A549 (cell line): ENCODE data around the gene NFILZ. TPM values are rescaled to one million over a fixed set of nuclear protein-coding genes. Genes with fewer than 3 reads are reported as not detected.
A peak's percentile ranks its signal among the peaks of the same experiment; 100 is the strongest.

Source experiments
- ATAC-seq, 2 experiments: fragments of 200-7000 bp in 1 of 2; fragments of >200 bp in 1 of 2; cut with Nextera tagmentation in 1 of 2; cut with Tn5 transposase in 1 of 2; 3 replicates each; pipeline versions ENCODE4 v1.8.0 to v1.9.1; 2018 to 2020; ENCODE audit warnings: mild to moderate bottlenecking in 1 of 2, moderate library complexity in 1 of 2
- CTCF ChIA-PET: fragments of 300-600 bp; sonication (Branson Sonifier 250); formaldehyde crosslinking; extraction: SDS; loops from one replicate; lab custom pipeline; 2021; ENCODE audit warnings: antibody characterized with exemption, inconsistent platforms; lab: Yijun Ruan, JAX
- POLR2A ChIA-PET: fragments of 350-600 bp; formaldehyde crosslinking; extraction: SDS; loops from one replicate; lab custom pipeline; 2021; ENCODE audit warnings: antibody characterized with exemption, inconsistent platforms; lab: Yijun Ruan, JAX
- DNase-seq, 2 experiments: peaks; one replicate each; pipeline versions ENCODE4 v3.0.0 to v3.0.0-alpha.2; 2011 to 2016; ENCODE audit warnings: low read depth in 1 of 2, low spot score in 1 of 2
- FAIRE-seq: peaks from 2 replicates; lab custom pipeline; 2011; peaks lifted over from hg19 to GRCh38; lab: Jason Lieb, UNC
- H3K27ac ChIP-seq, 2 experiments: fragments of >200 bp; sonication (Bioruptor Twin); formaldehyde crosslinking; 3 replicates each; pipeline ENCODE4 v1.5.1; 2016 to 2017
- H3K4me1 ChIP-seq: fragments of >200 bp; sonication (Bioruptor Twin); formaldehyde crosslinking; 3 replicates; pipeline ENCODE4 v1.6.1; 2016
- H3K4me2 ChIP-seq: fragments of >200 bp; sonication (Bioruptor Twin); formaldehyde crosslinking; 3 replicates; pipeline ENCODE4 v1.6.1; 2016
- H3K4me3 ChIP-seq: fragments of >200 bp; sonication (Bioruptor Twin); formaldehyde crosslinking; 3 replicates; pipeline ENCODE4 v1.5.1; 2016
- H3K9me3 ChIP-seq: fragments of >200 bp; sonication (Bioruptor Twin); formaldehyde crosslinking; 3 replicates; pipeline ENCODE4 v1.6.1; 2016
- CBX2 ChIP-seq: fragments of 200-600 bp; sonication (generic); IDR thresholded peaks from 2 replicates; pipeline ENCODE4 v1.6.1; 2016; ENCODE audit warnings: low read depth, mild to moderate bottlenecking, borderline replicate concordance
- CBX8 ChIP-seq: fragments of 200-600 bp; sonication (generic); IDR thresholded peaks from 2 replicates; pipeline ENCODE4 v1.6.1; 2016
- EHF ChIP-seq: fragments of 250-450 bp; sonication (Bioruptor Pico); IDR thresholded peaks from 2 replicates; pipeline ENCODE4 v1.5.0; 2020; ENCODE audit warnings: mild to moderate bottlenecking
- ESRRA ChIP-seq: fragments of 150-350 bp; IDR thresholded peaks from 2 replicates; pipeline ENCODE4 v1.6.1; 2014; ENCODE audit warnings: mild to moderate bottlenecking, low read length, borderline replicate concordance
- FOXS1 ChIP-seq: fragments of 250-450 bp; sonication (Bioruptor Pico); IDR thresholded peaks from 2 replicates; pipeline ENCODE4 v1.5.0; 2020; ENCODE audit warnings: mild to moderate bottlenecking, moderate library complexity
- GATA3 ChIP-seq: IDR thresholded peaks from 2 replicates; pipeline ENCODE4 v1.6.1; 2012; ENCODE audit warnings: borderline replicate concordance
- HDAC2 ChIP-seq: fragments of 200-600 bp; sonication (generic); IDR thresholded peaks from 2 replicates; pipeline ENCODE4 v1.6.1; 2016
- HOXA7 ChIP-seq: fragments of 250-450 bp; sonication (Bioruptor Pico); IDR thresholded peaks from 2 replicates; pipeline ENCODE4 v1.5.0; 2020; ENCODE audit warnings: mild to moderate bottlenecking, moderate library complexity
- JUN ChIP-seq, 2 experiments: fragments of >200 bp; sonication (Bioruptor Twin); formaldehyde crosslinking; IDR thresholded peaks; 2 replicates in 1 of 2; 3 replicates in 1 of 2; pipeline ENCODE4 v1.6.1; 2016 to 2017
- KDM5A ChIP-seq: fragments of 200-600 bp; sonication (generic); IDR thresholded peaks from 2 replicates; pipeline ENCODE4 v1.6.1; 2016; ENCODE audit warnings: antibody characterized with exemption, mild to moderate bottlenecking
- MYC ChIP-seq: IDR thresholded peaks from 2 replicates; pipeline ENCODE4 v1.6.1; 2012; ENCODE audit warnings: mild to moderate bottlenecking, inconsistent platforms, low read length, improper control_type of control experiment, borderline replicate concordance
- NFE2L2 ChIP-seq: fragments of 150-350 bp; conservative IDR thresholded peaks from 2 replicates; pipeline ENCODE4 v1.6.1; 2014; ENCODE audit warnings: low read length
- NR3C1 ChIP-seq: fragments of >200 bp; sonication (Bioruptor Twin); formaldehyde crosslinking; IDR thresholded peaks from 3 replicates; pipeline ENCODE4 v1.6.1; 2017
- PBX3 ChIP-seq: IDR thresholded peaks from 2 replicates; pipeline ENCODE4 v1.6.1; 2012
- POLR2A ChIP-seq: IDR thresholded peaks from 2 replicates; pipeline ENCODE4 v1.6.1; 2012; ENCODE audit warnings: mild to moderate bottlenecking, low read length
- RAD21 ChIP-seq, 2 experiments: fragments of >200 bp in 1 of 2; sonication (Bioruptor Twin) in 1 of 2; formaldehyde crosslinking in 1 of 2; IDR thresholded peaks in 1 of 2; conservative IDR thresholded peaks in 1 of 2; 2 replicates in 1 of 2; 3 replicates in 1 of 2; pipeline ENCODE4 v1.6.1; 2012 to 2018; ENCODE audit warnings: inconsistent platforms in 1 of 2
- ZC3H11A ChIP-seq: fragments of 450-650 bp; IDR thresholded peaks from 2 replicates; pipeline ENCODE4 v1.6.1; 2014; ENCODE audit warnings: antibody characterized with exemption, mild to moderate bottlenecking
- ZNF302 ChIP-seq: fragments of 250-450 bp; sonication (Bioruptor Pico); IDR thresholded peaks from 2 replicates; pipeline ENCODE4 v1.9.0; 2021; ENCODE audit warnings: inconsistent platforms, mild to moderate bottlenecking, moderate library complexity
- WGBS: methylation state at CpG from one replicate; pipeline ENCODE4 v1.1.6; 2017; ENCODE audit errors: missing lambda C conversion rate; 5-methylcytosine and 5-hydroxymethylcytosine counted together
- polyA plus RNA-seq, 4 experiments: library from polyadenylated mRNA; depleted of rRNA in 3 of 4; stranded (reverse); fragments of >200 nt; fragmentation: RNase III in 1 of 4; extraction: RNeasy Plus Mini Kit Qiagen cat#74134 plus additional on column Dnase treatment in 1 of 4; gene quantifications; 2 replicates in 3 of 4; 3 replicates in 1 of 4; pipeline ENCODE4 v1.2.3, GENCODE V29; 2011 to 2017
- TF ChIP-seq, protein P1 (sequence below): fragments of >200 bp; sonication (Bioruptor Twin); formaldehyde crosslinking; IDR thresholded peaks from 2 replicates; pipeline ENCODE4 v1.6.1; 2016
- TF ChIP-seq, protein P2 (sequence below): fragments of 250-450 bp; sonication (Bioruptor Pico); IDR thresholded peaks from 2 replicates; pipeline ENCODE4 v1.5.0; 2020; ENCODE audit warnings: low read depth, mild to moderate bottlenecking, moderate library complexity
- TF ChIP-seq, protein P3 (sequence below): fragments of 450-650 bp; IDR thresholded peaks from 2 replicates; pipeline ENCODE4 v1.6.1; 2014; ENCODE audit warnings: antibody characterized with exemption
- TF ChIP-seq, protein P4 (sequence below): IDR thresholded peaks from 2 replicates; pipeline ENCODE4 v1.6.1; 2012; ENCODE audit warnings: low read depth, borderline replicate concordance

NFILZ gene
- polyA plus RNA-seq, 2 of the 4 experiments (the other 2 are of a cell fraction): not detected

DNA sequence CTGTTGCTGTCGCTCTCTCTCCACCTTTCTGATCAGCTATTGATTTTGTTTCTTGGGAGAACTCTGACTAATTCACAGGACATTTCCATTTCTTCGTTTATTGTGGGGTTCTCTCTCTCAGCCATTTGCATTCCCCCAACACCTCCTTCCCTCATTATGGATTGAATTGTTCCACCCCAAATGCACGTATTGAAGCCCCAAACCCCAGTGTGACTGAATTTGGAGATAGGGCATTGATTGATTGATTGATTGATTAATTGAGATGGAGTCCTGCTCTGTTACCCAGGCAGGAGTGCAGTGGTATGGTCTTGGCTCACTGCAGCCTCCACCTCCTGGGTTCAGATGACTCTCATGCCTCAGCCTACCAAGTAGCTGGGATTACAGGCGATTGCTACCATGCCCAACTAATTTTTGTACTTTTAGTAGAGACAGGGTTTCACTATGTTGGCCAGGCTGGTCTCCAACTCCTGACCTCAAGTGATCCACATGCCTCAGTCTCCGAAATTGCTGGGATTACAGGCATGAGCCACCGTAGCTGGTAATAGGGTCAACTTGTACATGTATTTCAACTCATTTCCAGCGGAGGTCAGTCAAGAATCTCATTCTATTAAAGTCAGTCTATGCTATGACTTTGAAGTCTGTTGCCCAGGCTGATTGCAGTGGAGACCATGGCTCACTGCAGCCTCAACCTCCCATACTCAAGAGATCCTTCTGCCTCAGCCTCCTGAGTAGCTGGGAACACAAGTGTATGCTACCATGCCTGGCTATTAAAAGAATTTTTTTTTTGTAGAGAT lies 13.6 kb downstream of the NFILZ start:
- ATAC-seq (no peak), FAIRE-seq (no peak), DNase-seq (no peak)
- Histone ChIP-seq H3K4me1 (peaks cover 18% of the 10 kb centered on the region), H3K9me3 (peaks cover 21% of the 10 kb centered on the region), H3K4me2 (no peak overlapping the region), H3K27ac (peak overlapping the region in 1 of 2 experiments; percentile 98; a peak in 2 of 6 replicates), H3K4me3 (no peak overlapping the region)
- POLR2A ChIA-PET: no interaction called here
- CTCF ChIA-PET: interaction anchor here (0.5 to 2.9 kb wide), 7 partner anchors 10 to 436 kb away, joined by 3 to 9 read pairs (median 3); no protein-coding TSS in a partner anchor
- no peak for TF ChIP-seq JUN (IDR thresholded peaks at IDR 0.05)
- TF ChIP-seq MYC: no peak
- TF ChIP-seq, protein P1, sequence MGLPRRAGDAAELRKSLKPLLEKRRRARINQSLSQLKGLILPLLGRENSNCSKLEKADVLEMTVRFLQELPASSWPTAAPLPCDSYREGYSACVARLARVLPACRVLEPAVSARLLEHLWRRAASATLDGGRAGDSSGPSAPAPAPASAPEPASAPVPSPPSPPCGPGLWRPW: no peak
- TF ChIP-seq KDM5A: no peak
- no peak for TF ChIP-seq ZNF302 (CRISPR knock-in tag)
- TF ChIP-seq, protein P2, sequence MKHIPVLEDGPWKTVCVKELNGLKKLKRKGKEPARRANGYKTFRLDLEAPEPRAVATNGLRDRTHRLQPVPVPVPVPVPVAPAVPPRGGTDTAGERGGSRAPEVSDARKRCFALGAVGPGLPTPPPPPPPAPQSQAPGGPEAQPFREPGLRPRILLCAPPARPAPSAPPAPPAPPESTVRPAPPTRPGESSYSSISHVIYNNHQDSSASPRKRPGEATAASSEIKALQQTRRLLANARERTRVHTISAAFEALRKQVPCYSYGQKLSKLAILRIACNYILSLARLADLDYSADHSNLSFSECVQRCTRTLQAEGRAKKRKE: no peak
- no peak for TF ChIP-seq EHF (CRISPR knock-in tag)
- no peak for TF ChIP-seq FOXS1 (CRISPR knock-in tag)
- TF ChIP-seq NR3C1: no peak
- no peak for TF ChIP-seq HOXA7 (CRISPR knock-in tag)
- TF ChIP-seq CBX2: no peak
- WGBS: 85% methylated on average over 7 of the region's 7 CpGs

DNA sequence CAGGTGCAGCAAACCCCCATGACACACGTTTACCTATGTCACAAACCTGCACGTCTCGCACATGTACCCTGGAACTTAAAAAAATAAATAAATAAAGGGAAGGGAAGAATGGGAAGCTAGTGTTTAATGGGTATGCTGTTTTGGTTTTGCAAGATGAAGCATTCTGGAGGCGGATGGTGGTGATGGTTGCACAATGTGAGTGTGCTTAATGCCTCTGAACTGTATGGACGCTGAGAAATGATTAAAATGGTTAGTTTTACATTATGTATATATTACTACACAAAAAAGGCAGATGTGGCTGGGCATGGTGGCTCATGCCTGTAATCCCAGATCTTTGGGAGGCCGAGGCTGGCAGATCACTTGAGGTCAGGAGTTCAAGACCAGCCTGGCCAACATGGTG lies 17.8 kb downstream of the NFILZ start:
- Histone ChIP-seq H3K4me3 (no peak overlapping the region), H3K9me3 (no peaks in the 10 kb centered on the region), H3K4me2 (no peak overlapping the region), H3K27ac (0 out of 6 replicates have a peak overlapping the region, but pooled peaks of 1 of the 2 experiments have one; percentile 32), H3K4me1 (no peaks in the 10 kb centered on the region)
- DNase-seq (no peak), FAIRE-seq (no peak), ATAC-seq (no peak)
- ChIA-PET CTCF (interaction anchor here (2.0 kb wide), 1 partner anchor 33 kb away, joined by 9 read pairs; no protein-coding TSS in a partner anchor), POLR2A (no interaction called here)
- 83% methylated on average over 6 of the region's 6 CpGs for WGBS
- TF ChIP-seq ZC3H11A: no peak
- no peak for TF ChIP-seq RAD21 (conservative IDR thresholded peaks at IDR 0.05 in 1 of 2, IDR thresholded peaks at IDR 0.05 in 1 of 2)
- no peak for TF ChIP-seq FOXS1 (CRISPR knock-in tag)
- TF ChIP-seq HOXA7 (CRISPR knock-in tag): no peak
- no peak for TF ChIP-seq ESRRA
- TF ChIP-seq PBX3: no peak
- TF ChIP-seq NFE2L2: no peak
- TF ChIP-seq CBX8: no peak
- no peak for TF ChIP-seq ZNF302 (CRISPR knock-in tag)
- no peak for TF ChIP-seq MYC
- TF ChIP-seq, protein P3, sequence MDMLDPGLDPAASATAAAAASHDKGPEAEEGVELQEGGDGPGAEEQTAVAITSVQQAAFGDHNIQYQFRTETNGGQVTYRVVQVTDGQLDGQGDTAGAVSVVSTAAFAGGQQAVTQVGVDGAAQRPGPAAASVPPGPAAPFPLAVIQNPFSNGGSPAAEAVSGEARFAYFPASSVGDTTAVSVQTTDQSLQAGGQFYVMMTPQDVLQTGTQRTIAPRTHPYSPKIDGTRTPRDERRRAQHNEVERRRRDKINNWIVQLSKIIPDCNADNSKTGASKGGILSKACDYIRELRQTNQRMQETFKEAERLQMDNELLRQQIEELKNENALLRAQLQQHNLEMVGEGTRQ: no peak
- no peak for TF ChIP-seq POLR2A
- TF ChIP-seq, protein P2: no peak
- TF ChIP-seq, protein P4, sequence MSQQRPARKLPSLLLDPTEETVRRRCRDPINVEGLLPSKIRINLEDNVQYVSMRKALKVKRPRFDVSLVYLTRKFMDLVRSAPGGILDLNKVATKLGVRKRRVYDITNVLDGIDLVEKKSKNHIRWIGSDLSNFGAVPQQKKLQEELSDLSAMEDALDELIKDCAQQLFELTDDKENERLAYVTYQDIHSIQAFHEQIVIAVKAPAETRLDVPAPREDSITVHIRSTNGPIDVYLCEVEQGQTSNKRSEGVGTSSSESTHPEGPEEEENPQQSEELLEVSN: no peak
- no peak for TF ChIP-seq GATA3
- no peak for TF ChIP-seq HDAC2
